Lower lobe of right lung (tissue), 2 donors: ENCODE measurements around the gene PLEKHG4B. TPM values are rescaled to one million over a fixed set of nuclear protein-coding genes. Genes with fewer than 3 reads are reported as not detected.

ENCODE experiments used
- ATAC-seq, 2 donors: fragments of 200-7000 bp; cut with Tn5 transposase; one replicate each; pipeline ENCODE4 v1.9.1; 2020 to 2022; ENCODE audit warnings: mild to moderate bottlenecking in 2 of 2, moderate library complexity in 2 of 2
- DNase-seq: peaks from one replicate; pipeline ENCODE4 v3.0.0-alpha.2; 2020
- H3K27ac ChIP-seq: fragments of 200-600 bp; one replicate; pipeline ENCODE4 v1.8.0; 2022
- H3K27me3 ChIP-seq: fragments of 200-600 bp; one replicate; pipeline ENCODE4 v1.8.0; 2022; ENCODE audit warnings: low read depth
- H3K36me3 ChIP-seq: fragments of 200-600 bp; one replicate; pipeline ENCODE4 v1.8.0; 2022; ENCODE audit warnings: mild to moderate bottlenecking
- H3K4me1 ChIP-seq: fragments of 200-600 bp; one replicate; pipeline ENCODE4 v1.8.0; 2022
- H3K4me3 ChIP-seq: fragments of 200-600 bp; one replicate; pipeline ENCODE4 v1.8.0; 2022; ENCODE audit warnings: mild to moderate bottlenecking
- H3K9me3 ChIP-seq: fragments of 200-600 bp; one replicate; pipeline ENCODE4 v1.8.0; 2022
- intact Hi-C: fragments of 100-400 bp; cut with DNase I; formaldehyde crosslinking; loops from one replicate; pipeline ENCODE4 v1.11.0; 2022
- total RNA-seq: library from RNA; stranded (reverse); fragmentation: NEBNext Ultra II Directional; extraction: Animal tissue kit (Norgen Biotek cat#: 25700); gene quantifications from one replicate; pipeline ENCODE4 v1.2.1, GENCODE V29; 2021
- TF ChIP-seq, protein P1 (sequence below): fragments of 200-600 bp; IDR thresholded peaks from one replicate; pipeline ENCODE4 v1.8.0; 2022; ENCODE audit warnings: antibody characterized with exemption, mild to moderate bottlenecking
- donor health status: DM: no; HTN: yes; CAD: no; lungs with severe emphysema.

Gene PLEKHG4B
- total RNA-seq, 1 donor from 2014 or later = 2.7 TPM

- TF ChIP-seq, protein P1, sequence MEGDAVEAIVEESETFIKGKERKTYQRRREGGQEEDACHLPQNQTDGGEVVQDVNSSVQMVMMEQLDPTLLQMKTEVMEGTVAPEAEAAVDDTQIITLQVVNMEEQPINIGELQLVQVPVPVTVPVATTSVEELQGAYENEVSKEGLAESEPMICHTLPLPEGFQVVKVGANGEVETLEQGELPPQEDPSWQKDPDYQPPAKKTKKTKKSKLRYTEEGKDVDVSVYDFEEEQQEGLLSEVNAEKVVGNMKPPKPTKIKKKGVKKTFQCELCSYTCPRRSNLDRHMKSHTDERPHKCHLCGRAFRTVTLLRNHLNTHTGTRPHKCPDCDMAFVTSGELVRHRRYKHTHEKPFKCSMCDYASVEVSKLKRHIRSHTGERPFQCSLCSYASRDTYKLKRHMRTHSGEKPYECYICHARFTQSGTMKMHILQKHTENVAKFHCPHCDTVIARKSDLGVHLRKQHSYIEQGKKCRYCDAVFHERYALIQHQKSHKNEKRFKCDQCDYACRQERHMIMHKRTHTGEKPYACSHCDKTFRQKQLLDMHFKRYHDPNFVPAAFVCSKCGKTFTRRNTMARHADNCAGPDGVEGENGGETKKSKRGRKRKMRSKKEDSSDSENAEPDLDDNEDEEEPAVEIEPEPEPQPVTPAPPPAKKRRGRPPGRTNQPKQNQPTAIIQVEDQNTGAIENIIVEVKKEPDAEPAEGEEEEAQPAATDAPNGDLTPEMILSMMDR = peak; percentile 42
- DNase-seq = no peak
- no peaks in the 10 kb centered on the region for H3K36me3 ChIP-seq
- peak; percentile 50 to 57 for ATAC-seq
- H3K9me3 ChIP-seq = no peaks in the 10 kb centered on the region
- H3K4me1 ChIP-seq = no peaks in the 10 kb centered on the region
- H3K27ac ChIP-seq = no peak overlapping the region
- peaks cover 5% of the 10 kb centered on the region for H3K27me3 ChIP-seq
- no peak overlapping the region for H3K4me3 ChIP-seq
- intact Hi-C loops = no loop called here
Measured at GRCh38 chr5:77957-78804, 13.8 kb upstream of the PLEKHG4B start.

- TF ChIP-seq, protein P1 = no peak
- no peaks in the 10 kb centered on the region for H3K9me3 ChIP-seq
- DNase-seq (no peak), ATAC-seq (no peak)
- no peak overlapping the region for H3K4me3 ChIP-seq
- no peak overlapping the region for H3K27ac ChIP-seq
- no peaks in the 10 kb centered on the region for H3K4me1 ChIP-seq
- intact Hi-C loops = no loop called here
- peaks cover 5% of the 10 kb centered on the region for H3K27me3 ChIP-seq
- no peaks in the 10 kb centered on the region for H3K36me3 ChIP-seq
Measured at GRCh38 chr5:78805-79149, 13.2 kb upstream of the PLEKHG4B start.

DNA sequence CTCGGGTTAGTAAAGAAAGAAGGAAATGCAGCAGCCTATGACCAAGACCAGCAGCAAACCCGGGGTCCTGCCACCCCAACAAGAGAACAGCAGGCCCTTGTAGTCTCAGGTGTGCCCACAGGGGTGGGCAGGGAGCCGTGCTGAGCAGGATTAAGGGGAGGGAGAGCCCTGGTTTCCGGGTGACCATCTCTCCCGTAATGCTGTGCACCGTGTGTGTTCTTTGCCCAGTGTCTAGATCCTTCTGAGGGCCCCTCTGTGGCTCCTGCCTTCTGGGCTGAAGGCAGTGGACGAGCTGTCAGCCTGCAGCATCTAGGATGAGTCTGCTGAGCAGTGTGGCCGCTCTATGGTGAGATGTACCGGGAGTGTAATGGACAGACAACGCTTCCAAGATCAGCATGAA, 12.7 kb upstream of the PLEKHG4B start:
- DNase-seq (no peak), ATAC-seq (no peak)
- no peaks in the 10 kb centered on the region for H3K9me3 ChIP-seq
- intact Hi-C loops = no loop called here
- peaks cover 5% of the 10 kb centered on the region for H3K27me3 ChIP-seq
- no peaks in the 10 kb centered on the region for H3K36me3 ChIP-seq
- no peak overlapping the region for H3K27ac ChIP-seq
- TF ChIP-seq, protein P1 = no peak
- no peak overlapping the region for H3K4me3 ChIP-seq
- no peaks in the 10 kb centered on the region for H3K4me1 ChIP-seq

DNA sequence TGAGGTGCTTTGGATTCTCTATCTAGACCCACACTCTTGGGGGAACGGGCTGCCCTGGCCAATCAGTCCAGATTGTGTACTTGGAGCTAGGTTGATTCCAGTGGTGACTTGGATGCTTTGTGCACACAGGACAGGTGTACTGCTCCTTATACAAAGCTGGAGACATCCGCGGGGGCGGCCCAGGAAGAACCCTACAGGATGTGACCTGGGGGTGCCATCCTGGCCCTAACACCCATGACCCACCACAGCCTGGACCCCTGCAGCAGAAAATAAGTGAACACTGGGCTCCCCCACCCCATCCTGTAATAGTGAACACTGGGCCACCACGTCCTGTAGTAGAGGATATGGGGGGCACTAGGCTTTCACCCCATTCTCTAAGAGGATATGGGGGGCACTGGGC, 12.1 kb upstream of the PLEKHG4B start:
- TF ChIP-seq, protein P1 = no peak
- Histone ChIP-seq H3K36me3 (no peaks in the 10 kb centered on the region), H3K27ac (no peak overlapping the region), H3K27me3 (peaks cover 5% of the 10 kb centered on the region), H3K4me1 (no peaks in the 10 kb centered on the region), H3K4me3 (no peak overlapping the region), H3K9me3 (no peaks in the 10 kb centered on the region)
- no peak for DNase-seq
- intact Hi-C loops = no loop called here
- ATAC-seq = no peak

DNA sequence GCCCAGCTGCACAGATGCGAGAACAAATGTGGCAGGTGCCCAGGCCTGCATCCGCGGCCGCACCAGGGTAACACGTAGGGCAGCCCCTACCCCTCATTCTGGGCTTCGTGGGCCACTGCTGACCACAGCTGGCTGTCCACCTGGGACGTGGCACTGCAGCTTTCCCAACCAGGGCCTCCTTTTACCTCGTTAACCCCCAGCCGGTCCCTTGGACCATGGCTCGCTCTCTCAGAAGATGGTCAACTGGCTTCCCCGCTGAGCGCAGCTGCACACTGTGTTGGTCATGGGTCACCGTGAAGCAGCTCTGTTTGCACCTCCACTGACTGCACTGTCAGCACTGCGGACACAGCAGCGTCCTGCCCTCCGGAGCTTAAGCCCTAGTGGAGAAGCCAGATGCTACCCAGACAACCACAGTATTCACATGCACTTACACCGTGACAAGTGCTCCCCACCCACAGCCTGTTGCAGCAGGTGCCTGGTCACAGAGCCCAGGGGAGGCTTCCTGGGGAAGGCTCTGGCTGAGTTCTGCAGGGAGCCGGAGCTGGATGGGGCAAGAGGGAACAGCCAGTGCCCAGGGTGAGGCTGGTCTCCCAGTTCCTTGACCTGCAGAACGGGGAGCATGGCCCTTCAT, 10.5 kb upstream of the PLEKHG4B start:
- H3K36me3 ChIP-seq = no peaks in the 10 kb centered on the region
- H3K27me3 ChIP-seq = peaks cover 5% of the 10 kb centered on the region
- no peak for DNase-seq
- intact Hi-C loops = no loop called here
- H3K9me3 ChIP-seq = no peaks in the 10 kb centered on the region
- peak; percentile 30 to 37 for ATAC-seq
- no peaks in the 10 kb centered on the region for H3K4me1 ChIP-seq
- TF ChIP-seq, protein P1 = no peak
- H3K27ac ChIP-seq = no peak overlapping the region
- H3K4me3 ChIP-seq = no peak overlapping the region
